Coronary artery (tissue), 2 donors: ENCODE results near the gene NFIB.

Source experiments
- DNase-seq: peaks from one replicate; pipeline ENCODE4 v3.0.0-alpha.2; 2017; ENCODE audit warnings: low spot score
- H3K27ac ChIP-seq, 2 donors: fragments of 200-600 bp; sonication (generic); one replicate each; pipeline ENCODE4 v1.5.1; 2016 to 2019
- H3K4me3 ChIP-seq: fragments of 200-600 bp; sonication (generic); 2 replicates; pipeline ENCODE4 v1.5.1; 2016; ENCODE audit warnings: mild to moderate bottlenecking, moderate library complexity
- CTCF ChIP-seq: fragments of 200-600 bp; sonication (generic); IDR thresholded peaks from one replicate; pipeline ENCODE4 v1.5.1; 2019; ENCODE audit warnings: antibody characterized with exemption

Gene NFIB

GRCh38 chr9:14270358-14271092 is 43.4 kb downstream of the NFIB start:
- Histone ChIP-seq H3K27ac (peak overlapping the region; percentile 34 to 41), H3K4me3 (peak overlapping the region; percentile 25)
- no peak for TF ChIP-seq CTCF
- no peak for DNase-seq

- Histone ChIP-seq H3K4me3 (no peak overlapping the region), H3K27ac (no peak overlapping the region)
- DNase-seq: no peak
These were observed 44.0 kb downstream of the NFIB start for GRCh38 chr9:14269916-14270315.

GRCh38 chr9:14263707-14264483 is 50.0 kb downstream of the NFIB start:
- Histone ChIP-seq H3K27ac (no peak overlapping the region), H3K4me3 (peak overlapping the region; percentile 18)
- no peak for DNase-seq
- TF ChIP-seq CTCF: no peak

More at GRCh38 chr9:14269916-14270315, 44.0 kb downstream of the NFIB start:
- TF ChIP-seq CTCF: no peak

- DNase-seq: no peak
- Histone ChIP-seq H3K27ac (no peak overlapping the region), H3K4me3 (no peak overlapping the region)
- no peak for TF ChIP-seq CTCF
These were observed 51.1 kb downstream of the NFIB start for GRCh38 chr9:14262827-14263226.

GRCh38 chr9:14261616-14262015 is 52.3 kb downstream of the NFIB start:
- TF ChIP-seq CTCF: no peak
- no peak overlapping the region for H3K4me3 ChIP-seq
- no peak overlapping the region for H3K27ac ChIP-seq
- no peak for DNase-seq

GRCh38 chr9:14260101-14260500 is 53.8 kb downstream of the NFIB start:
- Histone ChIP-seq H3K27ac (peak overlapping the region in 1 of 2 donors; percentile 21), H3K4me3 (no peak overlapping the region)
- no peak for DNase-seq
- no peak for TF ChIP-seq CTCF
